ENCODE results near the gene SEL1L2. TPM values are rescaled to one million over a fixed set of nuclear protein-coding genes. Genes with fewer than 3 reads are reported as not detected.

SEL1L2 gene
- total and polyA plus RNA-seq, 9 of the 15 experiments (the other 6 are each of a cell fraction or from before 2014, with no cell fraction given) = not detected

DNA sequence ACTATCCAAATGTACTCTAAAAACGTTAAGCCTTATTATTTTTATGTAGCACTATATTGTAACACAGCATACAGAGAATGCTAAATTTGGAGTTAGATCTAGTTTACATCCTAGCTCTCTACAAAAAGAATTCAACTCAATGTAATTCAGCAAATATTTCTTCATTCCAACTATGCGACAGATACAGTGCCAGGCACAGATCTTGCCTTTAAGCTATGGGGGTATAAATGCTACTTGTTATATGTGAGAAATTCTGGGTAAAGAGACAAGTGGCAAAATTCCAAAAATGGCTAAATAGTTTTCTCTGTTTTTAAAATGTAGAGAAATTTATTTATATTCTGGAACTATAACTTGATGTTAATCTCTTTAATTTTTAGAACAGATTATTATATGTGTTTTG, 63.2 kb downstream of the SEL1L2 start (continued):
- TF ChIP-seq MEIS2 (IDR thresholded peaks at IDR 0.05; ENCODE audit: partially characterized antibody) (no peak), SMAD4 (CRISPR knock-in tag; conservative IDR thresholded peaks at IDR 0.05) (no peak), GATAD2A (IDR thresholded peaks at IDR 0.05) (no peak), ZNF184 (CRISPR knock-in tag; IDR thresholded peaks at IDR 0.05) (no peak), MAZ (CRISPR knock-in tag; conservative IDR thresholded peaks at IDR 0.05 in 1 of 2, IDR thresholded peaks at IDR 0.05 in 1 of 2) (no peak), CBFA2T3 (IDR thresholded peaks at IDR 0.05) (no peak), ZNF431 (CRISPR knock-in tag; IDR thresholded peaks at IDR 0.05) (no peak)

DNA sequence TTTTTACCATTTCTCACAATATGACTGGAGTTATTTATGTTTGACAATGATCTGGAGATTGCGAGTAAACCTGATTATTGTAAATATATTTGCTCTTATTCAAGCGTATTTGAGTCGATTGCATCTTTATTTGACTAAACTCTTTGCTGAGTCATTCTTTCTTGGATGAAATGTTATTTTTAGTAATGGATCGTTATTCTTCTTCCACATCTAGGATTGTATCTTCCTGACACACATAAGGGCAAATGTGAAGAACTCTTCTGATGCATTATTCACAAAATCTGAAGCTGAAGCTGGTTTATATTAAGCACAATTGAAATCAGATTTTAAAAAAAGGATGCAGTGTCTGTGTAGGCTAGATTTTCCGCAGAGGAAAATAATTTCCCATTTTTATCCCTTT, 68.2 kb downstream of the SEL1L2 start:
- no peak for FAIRE-seq
- CTCF ChIA-PET (ENCODE audit: low intra/inter-chr PET ratio) = no interaction called here

More for the DNA sequence above, 68.2 kb downstream of the SEL1L2 start:
- Histone ChIP-seq H3K4me2 (ENCODE audit: insufficient read depth, low read length) (no peak overlapping the region), H4K20me1 (replicated peaks; ENCODE audit: control insufficient read depth, insufficient read depth, low read length) (no peaks in the 10 kb centered on the region), H3K9me1 (ENCODE audit: control insufficient read depth, insufficient read depth, low read length) (no peaks in the 10 kb centered on the region), H3K4me1 (replicated peaks in 1 of 2; ENCODE audit: control insufficient read depth in 2 of 2, insufficient read depth in 2 of 2, low read length in 2 of 2) (peaks cover 0 to 2% of the 10 kb centered on the region in 2 experiments; a peak in 2 of 5 replicates), H3K27ac (ENCODE audit: extremely low read depth, low read depth, low read length) (no peak overlapping the region), H3K36me3 (ENCODE audit: control insufficient read depth, insufficient read depth, low read length) (no peaks in the 10 kb centered on the region), H3K27me3 (ENCODE audit: control insufficient read depth in 2 of 2, insufficient read depth in 2 of 2, low read length in 2 of 2) (no peaks in the 10 kb centered on the region), H3K79me2 (ENCODE audit: control insufficient read depth, insufficient read depth, low read length) (no peaks in the 10 kb centered on the region), H2AFZ (ENCODE audit: low read depth, low read length) (no peak overlapping the region), H3K9ac (ENCODE audit: insufficient read depth in 1 of 2, low read depth in 2 of 2, low read length in 2 of 2) (no peak overlapping the region), H3K9me3 (replicated peaks; ENCODE audit: control insufficient read depth, insufficient read depth, low read depth, low read length) (no peaks in the 10 kb centered on the region), H3K4me3 (no peak overlapping the region)
- WGBS (ENCODE audit: insufficient coverage, low coverage, missing lambda C conversion rate) = 8% methylated on average over 5 of the region's 5 CpGs
- POLR2A ChIA-PET = no interaction called here
- DNase-seq (ENCODE audit: extremely low read depth in 1 of 4, low spot score in 3 of 4) = no peak
- TF ChIP-seq MAFG (tag; conservative IDR thresholded peaks at IDR 0.05) = peak; percentile 88
- no peak for TF ChIP-seq NFIX (CRISPR knock-in tag; IDR thresholded peaks at IDR 0.05; ENCODE audit: low read depth)
- TF ChIP-seq, protein P1, sequence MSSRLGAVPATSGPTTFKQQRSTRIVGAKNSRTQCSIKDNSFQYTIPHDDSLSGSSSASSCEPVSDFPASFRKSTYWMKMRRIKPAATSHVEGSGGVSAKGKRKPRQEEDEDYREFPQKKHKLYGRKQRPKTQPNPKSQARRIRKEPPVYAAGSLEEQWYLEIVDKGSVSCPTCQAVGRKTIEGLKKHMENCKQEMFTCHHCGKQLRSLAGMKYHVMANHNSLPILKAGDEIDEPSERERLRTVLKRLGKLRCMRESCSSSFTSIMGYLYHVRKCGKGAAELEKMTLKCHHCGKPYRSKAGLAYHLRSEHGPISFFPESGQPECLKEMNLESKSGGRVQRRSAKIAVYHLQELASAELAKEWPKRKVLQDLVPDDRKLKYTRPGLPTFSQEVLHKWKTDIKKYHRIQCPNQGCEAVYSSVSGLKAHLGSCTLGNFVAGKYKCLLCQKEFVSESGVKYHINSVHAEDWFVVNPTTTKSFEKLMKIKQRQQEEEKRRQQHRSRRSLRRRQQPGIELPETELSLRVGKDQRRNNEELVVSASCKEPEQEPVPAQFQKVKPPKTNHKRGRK (tag; IDR thresholded peaks at IDR 0.05) = no peak
- peak; percentile 76 for TF ChIP-seq ZNF316 (IDR thresholded peaks at IDR 0.05)
- no peak for TF ChIP-seq KDM4B (IDR thresholded peaks at IDR 0.05; ENCODE audit: borderline replicate concordance in 2 of 2, low read depth in 1 of 2)
- TF ChIP-seq C11orf30 (IDR thresholded peaks at IDR 0.05; ENCODE audit: low read depth) = peak; percentile 77
- no peak for TF ChIP-seq ILK (tag; IDR thresholded peaks at IDR 0.05; ENCODE audit: borderline replicate concordance, low read depth)
- peak; percentile 59; the same call in 1 of the 2 replicates for TF ChIP-seq MAFF (IDR thresholded peaks at IDR 0.05; ENCODE audit: low read length)
- TF ChIP-seq NFE2L1 (tag; IDR thresholded peaks at IDR 0.05; ENCODE audit: borderline replicate concordance, low read depth) = peak; percentile 20; the same call in 1 of the 2 replicates
- peak; percentile 75 for TF ChIP-seq NFE2 (IDR thresholded peaks at IDR 0.05; ENCODE audit: low read depth)
- TF ChIP-seq ZNF75A (CRISPR knock-in tag; IDR thresholded peaks at IDR 0.05) = no peak
- intact Hi-C loops (cut with micrococcal nuclease) (no loop called here), in situ Hi-C loops (cut with MboI) (no loop called here)
- no TSS peak for BruUV-seq (replicated peaks)
- ATAC-seq = no peak

Measured in K562 (cell line).